Endothelial cell (in vitro differentiated cells): ENCODE results near the gene BEND7. TPM values are rescaled to one million over a fixed set of nuclear protein-coding genes. Genes with fewer than 3 reads are reported as not detected.

ENCODE experiments used
- DNase-seq: peaks from one replicate; pipeline ENCODE4 v3.0.0; 2021; ENCODE audit warnings: low spot score
- H3K27ac Mint-ChIP-seq: one replicate; pipeline ENCODE4 v1.8.0; 2021; ENCODE audit warnings: mixed read lengths, inconsistent platforms; ENCODE audit not compliant: unreplicated experiment
- H3K27me3 Mint-ChIP-seq: one replicate; pipeline ENCODE4 v1.8.0; 2021; ENCODE audit warnings: mild to moderate bottlenecking, moderate library complexity, mixed read lengths, inconsistent platforms; ENCODE audit not compliant: unreplicated experiment
- H3K36me3 Mint-ChIP-seq: one replicate; pipeline ENCODE4 v1.8.0; 2021; ENCODE audit warnings: mild to moderate bottlenecking, low read depth, mixed read lengths, inconsistent platforms; ENCODE audit not compliant: unreplicated experiment
- H3K4me1 Mint-ChIP-seq: one replicate; pipeline ENCODE4 v1.8.0; 2021; ENCODE audit warnings: mild to moderate bottlenecking, mixed read lengths, inconsistent platforms; ENCODE audit not compliant: unreplicated experiment
- H3K4me3 Mint-ChIP-seq: one replicate; pipeline ENCODE4 v1.8.0; 2021; ENCODE audit warnings: mild to moderate bottlenecking, mixed read lengths, inconsistent platforms; ENCODE audit not compliant: unreplicated experiment
- H3K9me3 Mint-ChIP-seq: one replicate; pipeline ENCODE4 v1.8.0; 2021; ENCODE audit warnings: mixed read lengths, inconsistent platforms; ENCODE audit not compliant: unreplicated experiment
- total RNA-seq: library from RNA; stranded (reverse); fragmentation: NEBNext Ultra II Directional; extraction: Animal tissue kit (Norgen Biotek cat#: 25700); gene quantifications from one replicate; pipeline ENCODE4 v1.2.1, GENCODE V29; 2021; ENCODE audit not compliant: unreplicated experiment
- TF ChIP-seq, protein P1 (sequence below): fragments of 200-600 bp; sonication (generic); IDR thresholded peaks from one replicate; pipeline ENCODE4 v1.5.0; 2021; ENCODE audit warnings: antibody characterized with exemption; ENCODE audit not compliant: unreplicated experiment

The BEND7 gene
- total RNA-seq, 1 donor from 2014 or later, result 53.3 TPM

DNA sequence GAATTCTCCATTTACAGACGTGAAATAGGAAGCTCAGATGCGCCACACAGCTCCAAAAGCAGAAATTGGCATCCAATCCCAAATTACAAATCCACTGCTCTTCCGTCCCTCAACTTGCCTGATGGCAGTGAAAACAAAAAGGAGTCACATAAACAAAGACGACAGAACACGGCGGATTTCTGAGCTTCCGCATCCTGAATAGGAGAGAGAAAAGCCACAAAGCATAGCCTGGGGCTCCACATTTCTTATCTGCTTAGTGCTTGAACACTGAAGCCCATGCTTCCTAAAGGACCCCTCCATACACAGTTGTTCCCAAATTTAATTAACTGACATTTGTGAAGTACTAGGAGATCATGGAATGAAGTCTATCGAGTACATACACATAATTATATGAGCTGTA lies 32.6 kb downstream of the BEND7 start:
- Mint-ChIP-seq H3K36me3 (peaks cover 25% of the 10 kb centered on the region), H3K27me3 (peaks cover 2% of the 10 kb centered on the region), H3K9me3 (no peaks in the 10 kb centered on the region), H3K4me3 (no peak overlapping the region), H3K27ac (no peak overlapping the region), H3K4me1 (no peaks in the 10 kb centered on the region)
- TF ChIP-seq, protein P1, sequence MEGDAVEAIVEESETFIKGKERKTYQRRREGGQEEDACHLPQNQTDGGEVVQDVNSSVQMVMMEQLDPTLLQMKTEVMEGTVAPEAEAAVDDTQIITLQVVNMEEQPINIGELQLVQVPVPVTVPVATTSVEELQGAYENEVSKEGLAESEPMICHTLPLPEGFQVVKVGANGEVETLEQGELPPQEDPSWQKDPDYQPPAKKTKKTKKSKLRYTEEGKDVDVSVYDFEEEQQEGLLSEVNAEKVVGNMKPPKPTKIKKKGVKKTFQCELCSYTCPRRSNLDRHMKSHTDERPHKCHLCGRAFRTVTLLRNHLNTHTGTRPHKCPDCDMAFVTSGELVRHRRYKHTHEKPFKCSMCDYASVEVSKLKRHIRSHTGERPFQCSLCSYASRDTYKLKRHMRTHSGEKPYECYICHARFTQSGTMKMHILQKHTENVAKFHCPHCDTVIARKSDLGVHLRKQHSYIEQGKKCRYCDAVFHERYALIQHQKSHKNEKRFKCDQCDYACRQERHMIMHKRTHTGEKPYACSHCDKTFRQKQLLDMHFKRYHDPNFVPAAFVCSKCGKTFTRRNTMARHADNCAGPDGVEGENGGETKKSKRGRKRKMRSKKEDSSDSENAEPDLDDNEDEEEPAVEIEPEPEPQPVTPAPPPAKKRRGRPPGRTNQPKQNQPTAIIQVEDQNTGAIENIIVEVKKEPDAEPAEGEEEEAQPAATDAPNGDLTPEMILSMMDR, result no peak
- DNase-seq, result no peak

DNA sequence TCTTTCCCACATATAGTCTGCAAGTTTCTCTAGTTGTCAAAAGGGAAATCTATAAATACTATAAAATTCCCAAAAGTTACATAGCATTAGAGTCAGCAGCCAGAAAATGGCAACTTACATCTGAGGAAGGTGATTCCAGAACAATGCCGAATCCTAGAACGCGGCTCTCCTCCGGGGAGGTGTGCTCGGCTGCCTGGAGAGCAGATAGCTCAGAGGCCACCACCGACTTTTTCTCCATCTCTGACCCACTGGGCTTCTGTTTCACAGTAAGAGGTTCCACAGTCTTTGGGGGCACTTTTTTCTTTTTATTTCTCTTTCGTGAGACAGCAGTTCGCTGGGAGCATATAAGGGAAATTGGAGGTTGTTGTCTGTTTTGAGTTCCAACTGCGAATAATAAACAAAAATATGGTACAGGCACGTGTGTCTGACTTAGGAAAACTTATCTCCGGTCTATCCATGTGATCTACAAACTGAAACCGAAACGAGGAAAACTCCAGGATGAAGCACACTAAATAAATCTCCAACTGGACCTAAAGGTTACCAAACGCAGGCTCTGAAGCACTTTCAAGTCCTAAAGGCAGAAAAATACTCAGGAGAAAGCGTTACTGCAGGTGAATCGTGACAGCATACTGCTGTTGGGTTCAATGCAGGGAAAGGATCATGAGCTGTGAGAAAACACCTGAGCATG lies 36.2 kb downstream of the BEND7 start:
- no peaks in the 10 kb centered on the region for H3K4me1 Mint-ChIP-seq
- DNase-seq, result no peak
- TF ChIP-seq, protein P1, result no peak
- peaks cover 2% of the 10 kb centered on the region for H3K27me3 Mint-ChIP-seq
- H3K27ac Mint-ChIP-seq, result no peak overlapping the region
- no peak overlapping the region for H3K4me3 Mint-ChIP-seq
- H3K36me3 Mint-ChIP-seq, result peaks cover 22% of the 10 kb centered on the region
- no peaks in the 10 kb centered on the region for H3K9me3 Mint-ChIP-seq

DNA sequence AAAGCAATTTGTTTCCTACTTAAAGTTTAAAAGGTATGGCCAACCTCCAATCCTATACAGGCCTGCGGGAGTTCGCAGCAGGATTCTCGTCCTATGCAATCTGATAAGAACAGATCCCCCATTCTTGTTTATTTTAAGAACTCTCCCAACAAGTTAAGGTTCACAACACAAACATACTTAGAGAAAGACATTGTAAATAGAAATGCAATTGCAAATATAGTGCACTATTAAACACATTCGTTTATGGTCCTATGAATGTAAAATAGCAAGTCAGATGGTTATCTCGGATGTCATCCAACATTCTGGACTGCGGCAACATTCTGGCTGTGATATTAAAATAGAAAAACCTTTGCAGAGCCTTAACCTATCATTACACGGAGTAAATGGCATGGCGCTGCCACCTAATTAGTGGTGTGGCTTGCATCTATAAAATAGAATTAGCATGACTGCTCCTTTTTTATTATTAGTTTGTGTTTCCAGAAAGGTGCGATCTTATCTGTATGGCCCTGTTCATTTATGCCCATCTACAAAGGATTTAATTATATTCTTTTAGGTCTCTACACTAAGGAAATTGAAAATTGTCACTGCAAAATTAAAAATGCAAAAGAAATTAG lies 37.0 kb downstream of the BEND7 start:
- Mint-ChIP-seq H3K4me1 (no peaks in the 10 kb centered on the region), H3K4me3 (no peak overlapping the region), H3K27ac (no peak overlapping the region)

DNA sequence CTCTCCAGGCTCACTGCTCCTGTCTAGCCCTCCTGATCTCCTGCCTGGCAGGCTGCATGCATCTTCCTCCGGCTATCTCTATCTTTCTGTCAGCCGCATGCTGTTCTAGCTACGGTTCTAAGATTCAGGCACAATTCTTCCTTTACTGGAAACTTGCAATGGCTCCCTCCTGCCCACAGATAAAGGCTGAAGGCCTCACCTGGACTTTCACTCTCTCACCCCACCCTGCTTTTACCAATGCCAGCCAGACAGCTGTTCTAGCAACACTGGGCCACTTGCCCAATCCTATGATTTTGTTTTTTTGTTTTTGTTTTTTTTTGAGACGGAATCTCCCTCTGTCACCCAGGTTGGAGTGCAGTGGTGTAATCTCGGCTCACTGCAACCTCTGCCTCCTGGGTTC lies 38.3 kb downstream of the BEND7 start:
- Mint-ChIP-seq H3K36me3 (peaks cover 13% of the 10 kb centered on the region), H3K4me3 (no peak overlapping the region)

More for the DNA sequence above, 37.0 kb downstream of the BEND7 start:
- Mint-ChIP-seq H3K36me3 (peaks cover 21% of the 10 kb centered on the region), H3K27me3 (no peaks in the 10 kb centered on the region), H3K9me3 (no peaks in the 10 kb centered on the region)
- TF ChIP-seq, protein P1, result no peak
- DNase-seq, result no peak

More for the DNA sequence above, 38.3 kb downstream of the BEND7 start:
- TF ChIP-seq, protein P1, result no peak
- H3K27ac Mint-ChIP-seq, result no peak overlapping the region
- H3K27me3 Mint-ChIP-seq, result no peaks in the 10 kb centered on the region
- no peak for DNase-seq
- no peaks in the 10 kb centered on the region for H3K4me1 Mint-ChIP-seq
- no peaks in the 10 kb centered on the region for H3K9me3 Mint-ChIP-seq
